Mammary microvascular endothelial cell (primary cell): ENCODE measurements around the gene PLEKHD1. TPM values are rescaled to one million over a fixed set of nuclear protein-coding genes. Genes with fewer than 3 reads are reported as not detected.

ENCODE experiments used
- total RNA-seq: library from RNA; depleted of rRNA; stranded (reverse); fragments of >200 nt; gene quantifications from 2 replicates; pipeline ENCODE4 v1.2.3, GENCODE V29; 2015

Gene PLEKHD1
- total RNA-seq, result not detected in 2 replicates

GRCh38 chr14:69484444-69485314 lies at the start of gene PLEKHD1:
Gene PLEKHD1, plus strand, starts transcription at chr14:69484728. Its CDS starts 238 bp downstream, at chr14:69484966.

GRCh38 chr14:69574263-69574953 lies 89.9 kb downstream of the PLEKHD1 start, which contains the start of gene CCDC177:
Gene CCDC177, minus strand, starts transcription at chr14:69574871. Its CDS starts 1,249 bp downstream, at chr14:69573622.

Other genes with a start within 250 kb of the PLEKHD1 start
- 0.34 and 0.87 TPM in 2 replicates for gene GALNT16, start 224.6 kb upstream of the PLEKHD1 start, total RNA-seq
- gene ERH, start 86.4 kb upstream of the PLEKHD1 start, total RNA-seq, result 179 TPM in 2 replicates
- gene SLC39A9, start 86.0 kb upstream of the PLEKHD1 start, total RNA-seq, result 47.4 and 56.2 TPM in 2 replicates
- not detected in 2 replicates for gene CCDC177, start 90.1 kb downstream of the PLEKHD1 start, total RNA-seq
- 14.8 and 15.7 TPM in 2 replicates for gene SUSD6, start 126.9 kb downstream of the PLEKHD1 start, total RNA-seq